ENCODE results near the gene PNPLA6. TPM values are rescaled to one million over a fixed set of nuclear protein-coding genes. Genes with fewer than 3 reads are reported as not detected.

The PNPLA6 gene
- total and polyA plus RNA-seq, 9 of the 15 experiments (the other 6 are each of a cell fraction or from before 2014, with no cell fraction given): 0.07 to 30.2 (median 8.3) TPM

GRCh38 chr19:7550987-7551761 lies 15.7 kb downstream of the PNPLA6 start (continued):
- no peak for TF ChIP-seq ARID3B (CRISPR knock-in tag; IDR thresholded peaks at IDR 0.05; ENCODE audit: borderline replicate concordance)
- no peak for TF ChIP-seq TAF15 (IDR thresholded peaks at IDR 0.05; ENCODE audit: low read depth, low read length)
- peak; percentile 99 for TF ChIP-seq SIX5 (IDR thresholded peaks at IDR 0.05; ENCODE audit: borderline replicate concordance in 1 of 2, insufficient read depth in 1 of 2, low read depth in 1 of 2, low read length in 2 of 2)
- 0 out of 2 replicates have a peak, but pooled peaks have one; percentile 53 for TF ChIP-seq KLF13 (tag; IDR thresholded peaks at IDR 0.05; ENCODE audit: borderline replicate concordance, low read depth)
- TF ChIP-seq ZNF197 (CRISPR knock-in tag; IDR thresholded peaks at IDR 0.05; ENCODE audit: low read depth): peak; percentile 91
- TF ChIP-seq, protein P1, sequence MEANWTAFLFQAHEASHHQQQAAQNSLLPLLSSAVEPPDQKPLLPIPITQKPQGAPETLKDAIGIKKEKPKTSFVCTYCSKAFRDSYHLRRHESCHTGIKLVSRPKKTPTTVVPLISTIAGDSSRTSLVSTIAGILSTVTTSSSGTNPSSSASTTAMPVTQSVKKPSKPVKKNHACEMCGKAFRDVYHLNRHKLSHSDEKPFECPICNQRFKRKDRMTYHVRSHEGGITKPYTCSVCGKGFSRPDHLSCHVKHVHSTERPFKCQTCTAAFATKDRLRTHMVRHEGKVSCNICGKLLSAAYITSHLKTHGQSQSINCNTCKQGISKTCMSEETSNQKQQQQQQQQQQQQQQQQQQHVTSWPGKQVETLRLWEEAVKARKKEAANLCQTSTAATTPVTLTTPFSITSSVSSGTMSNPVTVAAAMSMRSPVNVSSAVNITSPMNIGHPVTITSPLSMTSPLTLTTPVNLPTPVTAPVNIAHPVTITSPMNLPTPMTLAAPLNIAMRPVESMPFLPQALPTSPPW (CRISPR knock-in tag; IDR thresholded peaks at IDR 0.05): peak; percentile 59
- TF ChIP-seq SMAD2 (IDR thresholded peaks at IDR 0.05; ENCODE audit: low read depth, low read length): no peak
- TF ChIP-seq HCFC1 (IDR thresholded peaks at IDR 0.05; ENCODE audit: low read depth, low read length): peak; percentile 99
- TF ChIP-seq ZBTB40 (IDR thresholded peaks at IDR 0.05): peak; percentile 60; the same call in 1 of the 2 replicates
- no peak for TF ChIP-seq ZBTB40 (CRISPR knock-in tag; IDR thresholded peaks at IDR 0.05)
- 0 out of 2 replicates have a peak, but pooled peaks have one; percentile 50 for TF ChIP-seq SREBF1 (IDR thresholded peaks at IDR 0.05; ENCODE audit: borderline replicate concordance, low read depth, low read length)
